ENCODE results near the gene UBE2Q1.

DNA sequence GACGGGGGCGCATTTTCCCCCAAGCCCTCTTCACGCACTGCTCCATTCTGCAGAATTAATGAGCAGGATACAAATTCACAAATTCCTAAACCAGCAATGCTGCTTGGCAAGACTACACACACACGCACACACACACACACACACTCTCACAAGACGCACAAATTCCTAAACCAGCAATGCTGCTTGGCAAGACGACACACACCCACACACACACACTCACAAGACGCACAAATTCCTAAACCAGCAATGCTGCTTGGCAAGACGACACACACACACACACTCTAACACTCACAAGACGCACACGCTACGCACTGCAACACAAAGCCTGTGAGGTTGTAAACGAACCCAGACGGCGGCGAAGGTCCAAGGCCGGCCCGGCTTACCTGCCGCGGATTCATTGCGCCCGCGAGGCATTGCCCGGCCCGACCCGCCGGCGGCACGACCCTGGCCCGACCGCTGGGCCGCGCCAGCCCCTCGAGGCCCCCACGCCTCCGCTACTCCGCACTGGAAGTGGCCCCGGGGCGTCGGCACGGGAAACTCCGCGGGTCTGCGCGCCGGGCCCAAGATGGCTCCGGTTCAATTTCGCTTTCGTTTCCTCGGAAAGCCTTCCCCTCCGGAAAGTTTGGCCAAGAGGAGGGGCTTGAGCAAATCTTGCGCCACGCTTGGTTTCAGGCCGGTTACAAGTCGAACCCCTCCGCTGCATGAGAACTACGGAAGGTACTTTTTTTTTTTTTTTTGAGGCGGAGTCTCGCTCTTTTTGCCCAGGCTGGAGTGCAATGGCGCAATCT lies 49.3 kb upstream of the UBE2Q1 start, which contains the start of gene ADAR:
- TF ChIP-seq CTCF (optimal IDR thresholded peaks at IDR 0.05 in 1 of 3, IDR thresholded peaks at IDR 0.05 in 1 of 3, conservative IDR thresholded peaks at IDR 0.05 in 1 of 3; ENCODE audit: extremely low read depth in 1 of 3, insufficient read depth in 2 of 3, low read length in 3 of 3) (no peak), EZH2 (IDR thresholded peaks at IDR 0.05; ENCODE audit: low read length) (no peak)

All from keratinocyte (primary cell).